ENCODE data around the gene SEPTIN6.

DNA sequence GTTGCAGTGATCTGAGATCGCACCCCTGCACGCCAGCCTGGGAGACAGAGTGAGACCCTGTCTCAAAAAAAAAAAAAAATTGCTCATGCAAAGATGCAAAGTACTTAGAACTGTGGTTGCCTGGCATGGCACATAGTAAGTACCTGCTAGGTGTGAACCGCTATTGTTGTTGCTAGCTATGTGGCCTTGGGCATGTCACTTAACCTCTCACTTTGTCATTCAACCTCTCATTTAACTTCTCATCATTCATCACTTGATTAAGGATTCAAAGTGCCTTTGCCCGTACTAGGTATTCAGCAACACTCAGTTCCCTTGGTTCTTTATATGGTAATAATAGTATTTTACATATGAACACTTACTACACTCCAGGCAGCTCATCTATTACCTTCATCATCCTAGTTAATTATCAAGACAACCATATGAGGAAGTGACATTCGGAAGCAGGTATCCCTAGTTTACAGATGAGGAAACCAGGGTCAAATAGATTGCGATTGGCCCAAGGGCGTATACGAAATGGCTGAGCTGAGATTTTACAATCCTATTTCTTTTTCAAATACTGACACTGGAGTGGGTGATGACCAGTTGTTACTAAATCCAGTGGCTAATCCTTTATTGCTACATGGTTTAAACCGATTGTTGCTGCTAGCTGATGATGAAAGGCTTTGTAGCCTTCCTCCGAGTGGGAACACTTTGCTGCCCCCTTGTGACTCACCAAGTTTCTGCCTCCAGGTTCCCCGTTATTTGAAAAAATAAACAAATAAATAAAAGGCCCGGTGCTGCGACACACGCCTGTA is 36.6 kb upstream of the SEPTIN6 start:
- TF ChIP-seq EZH2 (IDR thresholded peaks at IDR 0.05; ENCODE audit: borderline replicate concordance, low read length): no peak
- TF ChIP-seq, protein P1, sequence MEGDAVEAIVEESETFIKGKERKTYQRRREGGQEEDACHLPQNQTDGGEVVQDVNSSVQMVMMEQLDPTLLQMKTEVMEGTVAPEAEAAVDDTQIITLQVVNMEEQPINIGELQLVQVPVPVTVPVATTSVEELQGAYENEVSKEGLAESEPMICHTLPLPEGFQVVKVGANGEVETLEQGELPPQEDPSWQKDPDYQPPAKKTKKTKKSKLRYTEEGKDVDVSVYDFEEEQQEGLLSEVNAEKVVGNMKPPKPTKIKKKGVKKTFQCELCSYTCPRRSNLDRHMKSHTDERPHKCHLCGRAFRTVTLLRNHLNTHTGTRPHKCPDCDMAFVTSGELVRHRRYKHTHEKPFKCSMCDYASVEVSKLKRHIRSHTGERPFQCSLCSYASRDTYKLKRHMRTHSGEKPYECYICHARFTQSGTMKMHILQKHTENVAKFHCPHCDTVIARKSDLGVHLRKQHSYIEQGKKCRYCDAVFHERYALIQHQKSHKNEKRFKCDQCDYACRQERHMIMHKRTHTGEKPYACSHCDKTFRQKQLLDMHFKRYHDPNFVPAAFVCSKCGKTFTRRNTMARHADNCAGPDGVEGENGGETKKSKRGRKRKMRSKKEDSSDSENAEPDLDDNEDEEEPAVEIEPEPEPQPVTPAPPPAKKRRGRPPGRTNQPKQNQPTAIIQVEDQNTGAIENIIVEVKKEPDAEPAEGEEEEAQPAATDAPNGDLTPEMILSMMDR (conservative IDR thresholded peaks at IDR 0.05 in 1 of 2, IDR thresholded peaks at IDR 0.05 in 1 of 2; ENCODE audit: extremely low read depth in 1 of 2, insufficient read depth in 1 of 2, low read depth in 1 of 2, low read length in 2 of 2): peak; percentile 32 to 57
